T47D (cell line): ENCODE results near the gene ERN1.
A peak's percentile ranks its signal among the peaks of the same experiment; 100 is the strongest.
"Not testable (repeated sequence)": the region's sequence is repeated elsewhere in the genome, so short reads cannot be mapped to it uniquely, and the experiment has no call there.

Source experiments
- DNase-seq, 2 experiments: peaks; one replicate each; pipeline versions ENCODE4 v3.0.0 to v3.0.0-alpha.2; 2011 to 2012; ENCODE audit warnings: low read depth in 1 of 2, low spot score in 1 of 2
- JUND ChIP-seq: IDR thresholded peaks from 2 replicates; pipeline ENCODE4 v1.6.1; 2012; ENCODE audit warnings: low read depth
- in situ Hi-C: cut with HindIII; loops from 2 replicates; pipeline ENCODE4 v1.10.0; 2016; ENCODE audit warnings: low sequenced_read_pairs, low pct_unique_long_range_greater_than_20kb

The ERN1 gene

DNA sequence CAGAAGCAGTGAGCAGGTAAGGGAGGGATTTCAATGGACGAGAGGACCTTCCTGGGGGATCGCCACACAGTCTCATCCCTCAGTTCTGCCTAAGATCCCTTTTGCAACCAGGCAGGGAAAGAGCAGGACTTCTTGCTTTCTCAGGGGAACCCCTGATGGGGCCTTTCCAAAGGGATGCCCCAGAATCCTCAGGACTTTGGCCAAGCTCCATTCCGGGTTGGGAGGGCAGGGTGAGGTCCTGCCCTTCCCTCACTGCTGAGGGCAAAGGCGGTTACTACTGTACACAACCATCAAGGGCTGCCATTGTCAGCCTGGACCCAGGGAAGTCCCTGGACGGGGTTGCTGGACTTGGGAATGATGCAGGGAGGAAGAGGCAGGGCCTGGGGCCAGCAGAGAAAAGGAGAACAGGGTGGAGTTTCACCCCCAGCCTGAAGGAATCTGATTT, 122.1 kb downstream of the ERN1 start:
- no peak for DNase-seq
- in situ Hi-C loops: no loop called here
- TF ChIP-seq JUND: no peak

DNA sequence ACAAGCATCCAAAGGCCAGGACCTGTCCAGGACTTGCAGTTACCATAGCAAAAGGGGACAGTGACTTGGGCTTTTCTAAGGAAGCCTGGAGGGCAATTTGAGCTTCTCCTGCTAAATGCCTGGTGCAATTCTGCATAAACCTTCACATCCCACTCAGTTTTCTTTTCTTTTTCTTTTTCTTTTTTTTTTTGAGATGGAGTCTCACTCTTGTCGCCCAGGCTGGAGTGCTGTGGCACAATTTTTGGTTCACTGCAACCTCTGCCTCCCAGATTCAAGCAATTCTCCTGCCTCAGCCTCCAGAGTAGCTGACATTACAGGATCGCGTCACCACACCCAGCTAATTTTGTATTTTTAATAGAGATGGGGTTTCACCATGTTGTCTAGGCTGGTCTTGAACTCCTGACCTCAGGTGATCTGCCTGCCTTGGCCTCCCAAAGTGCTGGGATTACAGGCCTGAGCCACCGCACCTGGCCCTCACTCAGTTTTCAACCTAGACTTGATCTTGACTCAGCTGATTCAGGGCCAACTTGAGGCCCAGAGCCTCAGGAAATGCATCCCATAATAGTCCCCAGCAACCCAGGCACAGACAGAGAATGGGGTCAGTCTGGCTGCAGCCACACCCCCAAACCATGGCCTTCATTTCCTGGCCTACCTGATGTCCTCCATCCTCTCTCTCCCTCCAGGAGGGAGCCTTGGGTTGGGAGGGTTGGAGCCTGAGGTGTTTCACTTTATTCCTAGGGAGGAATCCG, 122.7 kb downstream of the ERN1 start:
- DNase-seq, in situ Hi-C loops: not testable (repeated sequence)

DNA sequence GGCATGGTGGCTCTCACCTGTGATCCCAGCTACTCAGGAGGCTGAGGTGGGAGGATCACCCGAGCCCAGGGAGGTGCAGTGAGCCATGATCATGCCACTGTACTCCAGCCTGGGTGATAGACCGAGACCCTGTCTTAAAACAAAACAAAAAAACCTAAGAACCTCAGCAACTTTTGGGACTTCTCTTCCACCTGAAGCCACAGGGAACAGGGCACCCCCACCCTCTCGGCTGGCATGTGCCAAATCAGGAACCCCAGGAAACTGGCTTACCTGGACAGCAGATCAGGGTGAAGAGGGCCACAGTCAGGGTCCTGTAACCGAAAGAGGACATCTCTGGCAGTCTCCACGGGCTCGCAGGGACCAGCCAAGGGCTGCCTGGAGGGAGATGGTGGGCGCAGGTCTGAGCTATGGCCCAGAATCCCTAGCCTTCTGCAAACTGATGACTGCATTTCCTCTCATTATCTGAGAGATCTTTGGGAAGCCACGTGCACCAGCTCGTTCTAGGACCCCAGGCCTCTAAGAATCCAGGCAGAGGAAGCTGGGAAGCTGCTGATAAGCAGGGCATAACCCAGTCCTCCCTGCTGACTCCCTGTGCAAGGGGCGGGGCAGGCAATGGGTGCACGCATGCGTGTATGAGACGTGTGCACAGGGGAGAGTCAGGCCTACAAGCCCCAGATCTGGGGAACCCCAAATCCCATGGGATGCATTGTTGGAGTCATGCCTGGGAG, 123.4 kb downstream of the ERN1 start:
- no peak for DNase-seq
- TF ChIP-seq JUND: no peak
- in situ Hi-C loops: no loop called here

DNA sequence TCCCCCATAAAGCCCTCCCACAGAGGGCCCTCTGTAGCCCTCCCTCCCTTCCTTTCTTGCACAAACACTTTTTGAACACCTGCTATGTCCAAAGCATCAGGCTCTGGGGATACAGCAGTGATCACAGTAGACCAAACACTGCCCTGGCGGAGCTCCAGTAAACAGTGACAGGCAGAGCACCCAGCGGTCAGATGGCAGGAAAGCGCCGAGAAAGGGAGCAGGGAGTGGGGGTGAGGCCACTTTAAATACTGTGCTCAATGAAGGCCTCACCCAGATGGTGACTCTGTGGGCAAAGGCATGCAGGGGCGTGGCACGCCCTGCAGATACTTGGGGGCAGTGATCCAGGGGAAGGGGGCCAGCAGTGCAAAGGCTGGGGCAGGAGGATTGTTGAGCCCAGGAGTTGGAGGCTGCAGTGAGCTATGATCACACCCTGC, 124.2 kb downstream of the ERN1 start:
- DNase-seq: peak; percentile 51 to 67
- in situ Hi-C loops: no loop called here
- TF ChIP-seq JUND: no peak

DNA sequence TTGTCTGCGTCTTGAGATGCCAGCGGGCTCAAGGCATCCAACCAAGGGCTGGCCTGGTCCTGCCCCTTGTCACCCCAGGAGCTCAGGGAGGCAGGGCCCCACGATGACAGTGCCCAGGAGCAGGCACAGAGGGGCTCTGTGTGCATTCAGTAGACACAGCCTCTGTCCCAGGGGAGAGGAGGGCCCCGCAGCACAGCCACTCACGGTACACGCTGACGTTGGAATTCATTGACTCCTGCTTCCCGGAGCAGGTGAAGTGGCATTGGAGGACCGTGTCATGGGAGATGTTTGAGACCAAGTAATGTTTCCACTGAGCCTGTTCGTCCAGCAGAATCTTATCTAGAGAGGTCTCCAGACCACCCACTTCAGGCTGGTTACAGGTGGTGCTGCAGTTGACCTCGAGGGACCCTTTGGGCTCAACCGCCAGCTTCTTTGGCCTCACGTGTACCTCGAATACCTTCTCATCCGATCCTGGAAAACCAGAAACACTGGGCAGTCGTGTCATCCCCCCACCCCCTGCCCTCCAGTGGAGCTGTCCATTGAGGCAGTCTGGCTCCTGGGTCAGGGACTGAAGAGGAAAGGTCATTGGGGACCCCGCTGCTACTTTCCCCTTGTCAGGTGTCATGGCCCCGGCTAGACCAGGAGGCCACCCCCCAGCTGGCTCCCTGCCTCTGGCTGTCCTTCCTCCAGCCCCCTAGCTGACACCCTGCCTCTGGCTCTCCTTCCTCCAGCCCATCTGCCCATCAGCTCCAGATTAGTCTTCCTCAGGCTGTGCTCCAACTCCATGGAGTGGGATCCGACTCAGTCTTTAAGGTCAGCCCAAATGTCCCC, 124.8 kb downstream of the ERN1 start:
- no peak for DNase-seq
- no peak for TF ChIP-seq JUND
- in situ Hi-C loops: no loop called here

DNA sequence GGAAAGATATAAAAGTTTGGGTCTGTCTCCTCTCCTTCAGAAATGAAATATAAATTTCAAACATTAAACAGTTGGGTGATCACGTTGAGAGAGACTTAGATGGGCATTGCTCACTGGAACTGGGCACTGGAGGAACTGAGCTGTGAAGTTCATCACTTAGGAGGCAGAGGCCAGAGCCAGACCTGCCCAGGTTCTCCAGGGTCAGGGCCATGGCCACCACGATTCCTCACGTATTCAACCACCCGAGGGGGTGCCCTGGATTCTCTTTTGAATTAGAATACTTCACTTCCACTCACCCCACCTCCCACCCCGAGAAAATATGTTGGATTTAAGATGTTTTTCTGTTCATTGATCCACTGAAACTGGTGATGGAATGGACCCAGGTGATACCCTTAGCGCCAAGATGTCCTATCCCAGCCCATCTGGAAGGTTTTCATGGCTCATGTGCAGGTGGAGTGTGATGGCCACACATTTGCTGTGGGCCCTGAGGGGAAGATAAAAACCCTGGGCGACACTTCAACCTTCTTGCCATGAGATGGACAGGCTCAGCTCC, 125.7 kb downstream of the ERN1 start:
- DNase-seq: no peak
- TF ChIP-seq JUND: no peak
- in situ Hi-C loops: no loop called here

DNA sequence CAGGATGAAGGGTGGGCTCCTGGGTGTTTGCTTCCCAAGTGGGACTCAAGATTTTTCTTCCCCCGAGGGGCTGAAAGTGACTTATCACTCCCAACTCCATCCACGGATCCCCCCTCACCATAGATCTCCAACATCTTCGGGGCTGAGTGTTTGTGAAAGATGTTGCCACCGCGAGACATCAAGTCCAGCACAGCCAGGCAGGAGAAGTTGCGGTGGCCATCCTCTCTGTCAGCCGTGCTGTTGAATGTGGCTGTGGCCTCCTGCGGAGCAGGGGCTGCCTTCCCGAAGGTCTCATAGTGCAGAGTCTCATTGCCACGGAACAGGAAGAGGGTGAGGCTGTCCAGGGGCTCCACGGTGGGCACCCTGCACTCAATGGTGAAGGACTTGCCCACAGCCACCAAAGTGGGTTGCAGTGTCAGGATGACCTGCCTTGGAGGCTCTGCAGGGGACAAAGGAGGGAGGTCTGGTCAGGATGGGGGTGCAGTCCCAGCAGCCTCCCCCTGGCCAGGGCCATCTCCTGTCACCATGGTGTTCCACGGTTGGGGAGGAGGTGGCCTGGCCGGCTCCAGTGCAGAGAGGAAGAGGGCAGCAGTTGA, 126.3 kb downstream of the ERN1 start:
- DNase-seq: no peak
- no peak for TF ChIP-seq JUND
- in situ Hi-C loops: no loop called here

DNA sequence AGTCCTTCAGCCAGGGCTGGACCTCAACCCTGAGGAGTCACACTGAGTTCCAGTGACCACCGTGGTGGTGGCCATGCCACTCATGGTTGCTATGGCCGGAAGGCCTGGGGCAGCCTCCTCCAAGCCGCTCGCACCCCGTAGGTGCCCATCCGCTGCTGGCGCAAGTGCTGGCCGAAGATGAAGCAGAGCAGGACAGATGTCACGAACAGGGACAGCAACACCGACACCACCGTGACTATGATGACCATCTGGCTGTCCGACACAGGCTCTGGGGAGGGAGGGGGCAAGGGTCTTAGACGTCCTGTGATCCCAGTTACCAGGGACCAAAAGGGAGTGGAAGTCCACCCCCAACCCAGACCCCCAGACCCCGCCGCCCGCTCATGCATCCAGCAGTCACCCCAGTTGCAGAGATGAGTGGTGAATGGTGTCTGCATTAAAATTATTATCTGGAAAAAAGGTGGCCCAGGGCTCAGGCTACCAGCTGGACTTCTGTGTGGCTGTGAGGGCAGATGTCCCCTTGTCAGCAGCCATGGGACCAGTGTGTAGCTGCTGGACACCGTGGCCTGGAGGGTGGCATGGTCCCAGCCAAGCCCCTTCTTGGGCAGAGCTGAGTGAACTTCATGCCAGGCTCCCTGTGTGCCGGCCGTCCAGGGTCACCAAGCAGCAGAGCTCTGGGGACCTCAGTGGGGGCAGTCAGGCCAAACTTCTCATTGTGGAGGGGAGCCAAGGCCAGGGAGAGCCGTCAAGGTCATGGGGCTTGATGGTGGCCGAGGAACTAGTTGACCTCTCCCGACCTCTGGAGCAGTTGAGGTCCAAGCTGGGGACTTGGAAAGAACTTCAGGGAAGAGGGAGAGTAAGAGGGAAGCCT, 127.1 kb downstream of the ERN1 start:
- DNase-seq: no peak
- no peak for TF ChIP-seq JUND
- in situ Hi-C loops: no loop called here

DNA sequence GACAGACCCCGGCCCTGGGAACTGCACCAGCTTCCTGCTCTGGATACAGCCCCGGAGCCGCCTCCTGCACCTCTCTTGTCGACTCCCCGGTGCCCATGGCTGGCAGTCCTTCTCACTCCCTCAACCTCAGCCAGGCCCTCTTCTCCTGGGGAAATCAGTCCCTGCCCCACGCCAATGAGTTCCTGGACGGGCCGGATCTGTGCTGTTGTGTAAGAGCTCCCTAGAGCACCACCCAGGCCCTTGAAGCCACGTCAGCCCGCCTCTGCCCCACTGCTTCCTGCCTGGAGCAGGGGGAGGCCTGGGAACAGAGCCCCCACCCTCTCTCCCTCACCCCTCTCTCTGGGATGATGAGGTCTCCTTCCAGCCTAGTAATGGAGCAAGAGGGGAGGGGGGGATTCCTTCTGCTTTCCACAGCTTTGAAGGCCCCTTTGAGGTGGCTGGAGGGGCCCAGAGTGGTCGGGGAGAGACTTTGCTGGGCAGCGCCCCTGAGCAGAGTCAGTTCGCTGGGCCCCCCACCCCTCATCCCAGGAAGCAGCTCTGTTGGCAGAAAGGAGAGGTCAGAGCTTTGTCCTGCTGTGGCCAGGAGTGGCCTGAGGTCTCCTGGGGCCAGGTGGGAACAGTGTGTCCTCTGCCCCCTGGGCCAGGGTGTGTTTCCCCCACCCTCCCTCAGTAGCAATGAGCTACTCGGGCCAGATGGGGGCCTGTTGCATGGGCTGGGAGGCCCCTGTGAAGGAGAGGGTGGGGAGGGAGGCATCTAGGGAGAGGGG, 128.0 kb downstream of the ERN1 start:
- DNase-seq: no peak
- TF ChIP-seq JUND: no peak
- in situ Hi-C loops: no loop called here

DNA sequence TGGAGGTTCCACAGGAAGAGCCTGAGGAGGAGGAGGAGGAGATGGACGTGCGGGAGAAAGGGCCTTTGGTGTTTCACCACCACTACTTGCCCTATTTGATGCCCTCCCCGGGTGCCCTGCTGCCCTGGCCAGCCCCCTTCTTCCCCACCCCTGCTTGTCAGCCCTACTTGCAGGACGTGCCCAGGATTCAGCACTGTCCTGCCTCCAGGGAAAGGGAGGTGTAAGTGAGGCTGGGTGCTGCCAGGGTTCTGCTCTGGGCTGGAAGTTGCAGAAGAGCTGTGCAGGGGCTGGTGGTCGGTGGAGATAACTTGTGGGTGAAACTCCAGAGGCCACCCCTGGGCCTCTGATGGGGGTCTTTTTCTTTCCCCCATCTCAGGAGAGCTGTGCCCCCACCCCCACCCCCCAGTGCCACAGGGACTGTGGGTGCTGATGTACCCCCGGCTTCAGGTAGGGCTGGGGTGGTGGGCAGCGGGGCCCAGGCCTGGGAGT, 128.8 kb downstream of the ERN1 start:
- in situ Hi-C loops: no loop called here
- no peak for DNase-seq
- TF ChIP-seq JUND: no peak
